ENCODE results near the gene LRBA. TPM values are rescaled to one million over a fixed set of nuclear protein-coding genes. Genes with fewer than 3 reads are reported as not detected.

The LRBA gene
- total and polyA plus RNA-seq, 4 donors, result 11.8 to 149 (median 34.2) TPM

GRCh38 chr4:150974252-150974640 is 40.8 kb downstream of the LRBA start:
- Histone ChIP-seq H3K27ac (ENCODE audit: low read depth in 1 of 2, low read length in 1 of 2) (no peak overlapping the region), H3K36me3 (ENCODE audit: control insufficient read depth in 4 of 4, insufficient read depth in 4 of 4, low read length in 4 of 4) (no peaks in the 10 kb centered on the region), H3K4me3 (no peak overlapping the region), H3K27me3 (ENCODE audit: control insufficient read depth in 3 of 3, insufficient read depth in 3 of 3, low read length in 2 of 3) (no peaks in the 10 kb centered on the region), H3K9ac (ENCODE audit: insufficient read depth in 1 of 2, low read length in 2 of 2) (no peak overlapping the region), H3K4me1 (ENCODE audit: control insufficient read depth in 5 of 5, insufficient read depth in 5 of 5, low read length in 5 of 5) (peaks cover 0 to 5% (median 3%) of the 10 kb centered on the region in 5 donors), H3K9me3 (ENCODE audit: control insufficient read depth in 4 of 4, insufficient read depth in 3 of 4, low read length in 3 of 4) (no peaks in the 10 kb centered on the region)
- WGBS, 2 donors, result 93 to 100% methylated on average over 1 of the region's 1 CpG
- ATAC-seq (ENCODE audit: insufficient read depth, low FRiP score) (no peak), DNase-seq (no peak)
- TF ChIP-seq CTCF (IDR thresholded peaks at IDR 0.05; ENCODE audit: control extremely low read depth, extremely low read depth), result no peak

- no peaks in the 10 kb centered on the region for H3K36me3 ChIP-seq (ENCODE audit: control insufficient read depth in 4 of 4, insufficient read depth in 4 of 4, low read length in 4 of 4)
- no peak overlapping the region for H3K4me3 ChIP-seq
- no peak for DNase-seq
- no peak for ATAC-seq (ENCODE audit: insufficient read depth, low FRiP score)
- H3K27me3 ChIP-seq (ENCODE audit: control insufficient read depth in 3 of 3, insufficient read depth in 3 of 3, low read length in 2 of 3), result no peaks in the 10 kb centered on the region
- WGBS, 2 donors, result 90 to 96% methylated on average over 6 of the region's 6 CpGs
- TF ChIP-seq CTCF (IDR thresholded peaks at IDR 0.05; ENCODE audit: control extremely low read depth, extremely low read depth), result no peak
- H3K4me1 ChIP-seq (ENCODE audit: control insufficient read depth in 5 of 5, insufficient read depth in 5 of 5, low read length in 5 of 5), result peaks cover 0 to 5% (median 3%) of the 10 kb centered on the region in 5 donors
- no peak overlapping the region for H3K27ac ChIP-seq (ENCODE audit: low read depth in 1 of 2, low read length in 1 of 2)
- H3K9ac ChIP-seq (ENCODE audit: insufficient read depth in 1 of 2, low read length in 2 of 2), result no peak overlapping the region
- H3K9me3 ChIP-seq (ENCODE audit: control insufficient read depth in 4 of 4, insufficient read depth in 3 of 4, low read length in 3 of 4), result no peaks in the 10 kb centered on the region
These were observed 41.3 kb downstream of the LRBA start for GRCh38 chr4:150973626-150974251.

GRCh38 chr4:150972592-150972991 is 42.5 kb downstream of the LRBA start:
- no peak overlapping the region for H3K4me3 ChIP-seq
- no peak overlapping the region for H3K9ac ChIP-seq (ENCODE audit: insufficient read depth in 1 of 2, low read length in 2 of 2)
- H3K27ac ChIP-seq (ENCODE audit: low read depth in 1 of 2, low read length in 1 of 2), result no peak overlapping the region
- H3K4me1 ChIP-seq (ENCODE audit: control insufficient read depth in 5 of 5, insufficient read depth in 5 of 5, low read length in 5 of 5), result peaks cover 0 to 5% (median 3%) of the 10 kb centered on the region in 5 donors
- no peak for ATAC-seq (ENCODE audit: insufficient read depth, low FRiP score)
- WGBS, 2 donors, result 9 to 16% methylated on average over 1 of the region's 1 CpG
- H3K27me3 ChIP-seq (ENCODE audit: control insufficient read depth in 3 of 3, insufficient read depth in 3 of 3, low read length in 2 of 3), result no peaks in the 10 kb centered on the region
- no peaks in the 10 kb centered on the region for H3K9me3 ChIP-seq (ENCODE audit: control insufficient read depth in 4 of 4, insufficient read depth in 3 of 4, low read length in 3 of 4)
- peak in 1 of 3 donors; percentile 36 for DNase-seq
- no peak for TF ChIP-seq CTCF (IDR thresholded peaks at IDR 0.05; ENCODE audit: control extremely low read depth, extremely low read depth)
- no peaks in the 10 kb centered on the region for H3K36me3 ChIP-seq (ENCODE audit: control insufficient read depth in 4 of 4, insufficient read depth in 4 of 4, low read length in 4 of 4)

- DNase-seq (peak in 1 of 3 donors; percentile 15), ATAC-seq (ENCODE audit: insufficient read depth, low FRiP score) (no peak)
- no peak overlapping the region for H3K27ac ChIP-seq (ENCODE audit: low read depth in 1 of 2, low read length in 1 of 2)
- H3K27me3 ChIP-seq (ENCODE audit: control insufficient read depth in 3 of 3, insufficient read depth in 3 of 3, low read length in 2 of 3), result no peaks in the 10 kb centered on the region
- no peak overlapping the region for H3K4me3 ChIP-seq
- no peak for TF ChIP-seq CTCF (IDR thresholded peaks at IDR 0.05; ENCODE audit: control extremely low read depth, extremely low read depth)
- H3K36me3 ChIP-seq (ENCODE audit: control insufficient read depth in 4 of 4, insufficient read depth in 4 of 4, low read length in 4 of 4), result no peaks in the 10 kb centered on the region
- H3K4me1 ChIP-seq (ENCODE audit: control insufficient read depth in 5 of 5, insufficient read depth in 5 of 5, low read length in 5 of 5), result peaks cover 0 to 10% (median 3%) of the 10 kb centered on the region in 5 donors
- no peaks in the 10 kb centered on the region for H3K9me3 ChIP-seq (ENCODE audit: control insufficient read depth in 4 of 4, insufficient read depth in 3 of 4, low read length in 3 of 4)
- no peak overlapping the region for H3K9ac ChIP-seq (ENCODE audit: insufficient read depth in 1 of 2, low read length in 2 of 2)
These were observed 43.2 kb downstream of the LRBA start for GRCh38 chr4:150971901-150972300.
